ENCODE results near the gene LRIG1.

LRIG1 gene

GRCh38 chr3:66354001-66354400 lies 146.8 kb downstream of the LRIG1 start:
- no peaks in the 10 kb centered on the region for H3F3A ChIP-seq (ENCODE audit: control insufficient read depth, insufficient read depth)
- H3K79me2 ChIP-seq (ENCODE audit: control insufficient read depth, low read length) = no peaks in the 10 kb centered on the region
- H3K9me2 ChIP-seq (replicated peaks; ENCODE audit: control insufficient read depth, low read length) = no peaks in the 10 kb centered on the region
- H3K27ac ChIP-seq (ENCODE audit: low read depth, low read length) = no peak overlapping the region
- no peaks in the 10 kb centered on the region for H3K4me1 ChIP-seq (ENCODE audit: control insufficient read depth, low read length)
- no peaks in the 10 kb centered on the region for H3K9me3 ChIP-seq (ENCODE audit: control insufficient read depth, insufficient read depth, low read length)
- no peak overlapping the region for H3K4me3 ChIP-seq (ENCODE audit: low read length)
- no peaks in the 10 kb centered on the region for H3K36me3 ChIP-seq (ENCODE audit: control insufficient read depth, low read length)
- H4K20me1 ChIP-seq (ENCODE audit: control insufficient read depth, insufficient read depth, low read depth, low read length) = no peaks in the 10 kb centered on the region
- H3K27me3 ChIP-seq (ENCODE audit: control insufficient read depth, low read length) = no peaks in the 10 kb centered on the region
- no peak overlapping the region for H3K4me2 ChIP-seq (ENCODE audit: low read length)
- TF ChIP-seq EZH2phosphoT487 (IDR thresholded peaks at IDR 0.05; ENCODE audit: borderline replicate concordance, low read length) (no peak), CTCF (IDR thresholded peaks at IDR 0.05; ENCODE audit: low read depth, low read length, poor library complexity, severe bottlenecking) (no peak)

GRCh38 chr3:66353530-66353929 lies 147.3 kb downstream of the LRIG1 start:
- H3K27me3 ChIP-seq (ENCODE audit: control insufficient read depth, low read length) = no peaks in the 10 kb centered on the region
- TF ChIP-seq EZH2phosphoT487 (IDR thresholded peaks at IDR 0.05; ENCODE audit: borderline replicate concordance, low read length) (no peak), CTCF (IDR thresholded peaks at IDR 0.05; ENCODE audit: low read depth, low read length, poor library complexity, severe bottlenecking) (no peak)
- H3K4me2 ChIP-seq (ENCODE audit: low read length) = no peak overlapping the region
- no peaks in the 10 kb centered on the region for H3K9me2 ChIP-seq (replicated peaks; ENCODE audit: control insufficient read depth, low read length)
- H3K27ac ChIP-seq (ENCODE audit: low read depth, low read length) = no peak overlapping the region
- H4K20me1 ChIP-seq (ENCODE audit: control insufficient read depth, insufficient read depth, low read depth, low read length) = no peaks in the 10 kb centered on the region
- no peak overlapping the region for H3K4me3 ChIP-seq (ENCODE audit: low read length)
- no peaks in the 10 kb centered on the region for H3K36me3 ChIP-seq (ENCODE audit: control insufficient read depth, low read length)
- no peaks in the 10 kb centered on the region for H3K4me1 ChIP-seq (ENCODE audit: control insufficient read depth, low read length)
- H3F3A ChIP-seq (ENCODE audit: control insufficient read depth, insufficient read depth) = no peaks in the 10 kb centered on the region
- H3K9me3 ChIP-seq (ENCODE audit: control insufficient read depth, insufficient read depth, low read length) = no peaks in the 10 kb centered on the region
- H3K79me2 ChIP-seq (ENCODE audit: control insufficient read depth, low read length) = no peaks in the 10 kb centered on the region

DNA sequence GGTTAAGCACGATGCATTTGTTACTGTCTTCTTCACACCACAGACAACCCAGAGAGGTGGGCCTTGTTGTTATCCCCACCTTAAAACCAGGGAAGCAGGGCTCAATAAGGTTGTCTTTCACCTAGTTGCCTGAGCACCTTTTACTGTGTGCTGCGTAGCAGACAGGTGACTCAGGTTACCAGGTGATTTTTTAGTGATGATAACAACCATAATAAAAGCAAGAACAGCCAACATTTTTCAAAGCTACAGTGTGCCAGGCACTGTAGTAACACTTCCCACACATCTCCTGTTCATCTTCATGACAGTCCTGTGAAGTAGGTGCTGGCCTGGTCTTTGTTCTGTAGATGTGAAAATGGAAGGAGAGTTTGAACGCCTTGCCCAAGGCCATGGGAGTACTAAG lies 147.8 kb downstream of the LRIG1 start:
- Histone ChIP-seq H3K36me3 (ENCODE audit: control insufficient read depth, low read length) (no peaks in the 10 kb centered on the region), H3K4me3 (ENCODE audit: low read length) (no peak overlapping the region), H4K20me1 (ENCODE audit: control insufficient read depth, insufficient read depth, low read depth, low read length) (no peaks in the 10 kb centered on the region), H3F3A (ENCODE audit: control insufficient read depth, insufficient read depth) (no peaks in the 10 kb centered on the region), H3K27me3 (ENCODE audit: control insufficient read depth, low read length) (no peaks in the 10 kb centered on the region), H3K27ac (ENCODE audit: low read depth, low read length) (no peak overlapping the region), H3K79me2 (ENCODE audit: control insufficient read depth, low read length) (no peaks in the 10 kb centered on the region), H3K9me3 (ENCODE audit: control insufficient read depth, insufficient read depth, low read length) (no peaks in the 10 kb centered on the region), H3K4me1 (ENCODE audit: control insufficient read depth, low read length) (no peaks in the 10 kb centered on the region), H3K9me2 (replicated peaks; ENCODE audit: control insufficient read depth, low read length) (no peaks in the 10 kb centered on the region), H3K4me2 (ENCODE audit: low read length) (no peak overlapping the region)
- no peak for TF ChIP-seq CTCF (IDR thresholded peaks at IDR 0.05; ENCODE audit: low read depth, low read length, poor library complexity, severe bottlenecking)
- TF ChIP-seq EZH2phosphoT487 (IDR thresholded peaks at IDR 0.05; ENCODE audit: borderline replicate concordance, low read length) = no peak

- no peaks in the 10 kb centered on the region for H3F3A ChIP-seq (ENCODE audit: control insufficient read depth, insufficient read depth)
- no peak for TF ChIP-seq EZH2phosphoT487 (IDR thresholded peaks at IDR 0.05; ENCODE audit: borderline replicate concordance, low read length)
- TF ChIP-seq CTCF (IDR thresholded peaks at IDR 0.05; ENCODE audit: low read depth, low read length, poor library complexity, severe bottlenecking) = no peak
- no peaks in the 10 kb centered on the region for H3K79me2 ChIP-seq (ENCODE audit: control insufficient read depth, low read length)
- no peaks in the 10 kb centered on the region for H3K4me1 ChIP-seq (ENCODE audit: control insufficient read depth, low read length)
- H3K27ac ChIP-seq (ENCODE audit: low read depth, low read length) = no peak overlapping the region
- no peaks in the 10 kb centered on the region for H3K9me3 ChIP-seq (ENCODE audit: control insufficient read depth, insufficient read depth, low read length)
- no peaks in the 10 kb centered on the region for H3K27me3 ChIP-seq (ENCODE audit: control insufficient read depth, low read length)
- H3K4me2 ChIP-seq (ENCODE audit: low read length) = no peak overlapping the region
- no peaks in the 10 kb centered on the region for H4K20me1 ChIP-seq (ENCODE audit: control insufficient read depth, insufficient read depth, low read depth, low read length)
- H3K9me2 ChIP-seq (replicated peaks; ENCODE audit: control insufficient read depth, low read length) = no peaks in the 10 kb centered on the region
- no peak overlapping the region for H3K4me3 ChIP-seq (ENCODE audit: low read length)
- H3K36me3 ChIP-seq (ENCODE audit: control insufficient read depth, low read length) = no peaks in the 10 kb centered on the region
These were observed 150.2 kb downstream of the LRIG1 start for GRCh38 chr3:66350601-66351000.
